AG09319 (cell line): Measurements from ENCODE around the gene CALCOCO2.
"Not testable (repeated sequence)": the region's sequence is repeated elsewhere in the genome, so short reads cannot be mapped to it uniquely, and the experiment has no call there.

Experiments
- DNase-seq: peaks from one replicate; pipeline ENCODE4 v3.0.0-alpha.2; 2010; ENCODE audit warnings: low read depth; ENCODE audit errors: extremely low read depth
- TF ChIP-seq, protein P1 (sequence below): IDR thresholded peaks from 2 replicates; pipeline ENCODE4 v1.5.1; 2011; ENCODE audit warnings: low read depth, mild to moderate bottlenecking, inconsistent platforms, low read length, moderate library complexity

The CALCOCO2 gene

DNA sequence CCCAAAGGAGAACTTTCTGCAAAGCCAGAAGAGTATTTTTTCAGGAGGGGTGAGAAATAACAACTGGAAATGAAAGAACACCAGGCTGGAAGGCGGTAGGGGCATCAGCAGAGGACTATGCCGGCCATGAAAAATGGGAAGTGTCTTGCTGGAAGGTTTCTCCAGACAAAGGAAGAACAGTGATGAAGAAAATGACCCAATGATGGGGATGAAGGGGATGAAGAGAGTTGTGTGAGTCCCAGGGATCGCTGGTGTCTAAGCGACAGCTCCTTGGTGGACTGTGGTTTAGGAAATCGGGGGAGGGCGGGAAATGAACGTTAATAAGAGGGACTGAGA is 14.4 kb upstream of the CALCOCO2 start:
- no peak for DNase-seq
- TF ChIP-seq, protein P1, sequence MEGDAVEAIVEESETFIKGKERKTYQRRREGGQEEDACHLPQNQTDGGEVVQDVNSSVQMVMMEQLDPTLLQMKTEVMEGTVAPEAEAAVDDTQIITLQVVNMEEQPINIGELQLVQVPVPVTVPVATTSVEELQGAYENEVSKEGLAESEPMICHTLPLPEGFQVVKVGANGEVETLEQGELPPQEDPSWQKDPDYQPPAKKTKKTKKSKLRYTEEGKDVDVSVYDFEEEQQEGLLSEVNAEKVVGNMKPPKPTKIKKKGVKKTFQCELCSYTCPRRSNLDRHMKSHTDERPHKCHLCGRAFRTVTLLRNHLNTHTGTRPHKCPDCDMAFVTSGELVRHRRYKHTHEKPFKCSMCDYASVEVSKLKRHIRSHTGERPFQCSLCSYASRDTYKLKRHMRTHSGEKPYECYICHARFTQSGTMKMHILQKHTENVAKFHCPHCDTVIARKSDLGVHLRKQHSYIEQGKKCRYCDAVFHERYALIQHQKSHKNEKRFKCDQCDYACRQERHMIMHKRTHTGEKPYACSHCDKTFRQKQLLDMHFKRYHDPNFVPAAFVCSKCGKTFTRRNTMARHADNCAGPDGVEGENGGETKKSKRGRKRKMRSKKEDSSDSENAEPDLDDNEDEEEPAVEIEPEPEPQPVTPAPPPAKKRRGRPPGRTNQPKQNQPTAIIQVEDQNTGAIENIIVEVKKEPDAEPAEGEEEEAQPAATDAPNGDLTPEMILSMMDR = no peak

DNA sequence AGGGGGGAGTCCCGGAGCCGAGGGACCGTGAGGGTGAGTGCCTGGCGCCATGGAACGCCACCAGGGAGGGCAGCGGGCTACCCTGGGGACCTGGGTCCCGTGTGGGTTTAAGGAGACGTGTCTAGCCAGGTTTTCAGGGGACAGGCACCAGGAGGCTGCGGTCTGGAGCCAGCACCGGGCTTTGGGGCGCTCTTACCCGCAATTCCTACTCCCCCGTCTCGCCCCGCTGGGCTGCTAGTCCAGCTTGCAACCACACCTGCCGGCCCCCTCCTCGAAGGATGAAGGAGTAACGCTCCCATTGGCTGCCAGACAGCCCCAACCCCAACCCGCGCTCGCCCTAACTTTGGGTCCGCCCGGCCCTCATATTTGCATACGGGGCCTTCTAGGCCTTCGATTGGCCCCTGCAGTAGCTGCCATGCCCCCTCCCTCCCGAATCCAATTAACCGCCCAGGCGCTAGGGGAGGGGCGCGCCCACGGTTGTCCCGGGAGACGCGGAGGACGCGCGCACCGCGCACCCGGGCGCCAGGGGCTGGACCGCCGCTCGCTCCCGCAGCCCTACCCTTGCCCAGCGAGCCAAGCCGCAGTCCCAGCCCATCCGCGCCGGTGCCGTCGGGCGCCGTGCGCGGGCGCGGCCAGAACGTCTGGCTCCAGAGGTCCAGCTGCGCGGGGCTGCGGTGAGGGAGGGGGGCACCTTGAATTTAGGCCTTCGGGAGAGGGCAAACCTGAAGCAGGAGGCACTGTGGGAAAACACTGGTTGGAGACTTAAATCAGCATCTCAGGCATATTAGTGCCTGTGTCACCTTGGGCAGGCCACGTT is 13.9 kb upstream of the CALCOCO2 start, which contains the start of gene TTLL6:
Gene TTLL6 (minus strand): TSS at position 456 of the 817 bp plus-strand sequence. CDS start 157 bp downstream, at position 299.
- TF ChIP-seq, protein P1 = no peak
- DNase-seq = no peak

DNA sequence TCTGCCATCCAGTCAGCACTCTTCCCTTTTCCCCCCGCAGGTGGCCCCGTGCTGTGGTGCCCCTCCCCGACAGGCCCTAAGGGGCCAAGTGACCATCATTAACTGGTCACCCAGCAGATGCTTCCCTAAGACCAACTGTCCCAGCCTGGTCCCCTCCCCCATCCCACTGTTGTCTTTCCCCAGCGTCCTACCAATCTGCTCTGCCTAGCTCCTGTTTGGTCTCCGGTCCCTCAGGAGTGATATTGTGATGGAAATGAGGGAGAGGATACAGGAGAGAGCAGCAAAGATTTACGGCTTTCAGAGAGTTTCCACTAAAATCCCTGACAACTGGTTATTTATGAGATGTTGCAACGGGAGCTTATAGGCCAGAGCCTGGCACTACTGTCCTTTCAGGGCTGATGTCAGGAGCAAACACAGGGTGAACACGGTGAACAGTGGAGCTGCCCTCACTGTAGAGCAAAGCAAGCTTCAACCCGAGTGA is 12.4 kb upstream of the CALCOCO2 start:
- no peak for DNase-seq
- TF ChIP-seq, protein P1 = no peak

DNA sequence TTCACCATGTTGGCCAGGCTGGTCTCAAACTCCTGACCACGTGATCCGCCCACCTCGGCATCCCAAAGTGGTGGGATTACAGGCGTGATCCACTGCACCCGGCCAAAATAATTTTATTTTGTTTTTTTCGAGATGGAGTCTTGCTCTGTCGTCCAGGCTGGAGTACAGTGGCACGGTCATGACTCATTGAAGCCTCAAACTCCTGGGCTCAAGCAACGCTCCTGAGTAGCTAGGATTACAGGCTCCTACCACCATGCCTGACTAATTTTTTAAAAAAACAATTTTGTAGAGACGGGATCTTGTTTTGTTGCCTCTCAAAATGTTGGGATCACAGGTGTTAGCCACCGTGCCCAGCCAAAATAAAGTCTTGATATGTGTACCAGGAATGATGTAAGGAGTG is 11.4 kb upstream of the CALCOCO2 start:
- no peak for DNase-seq
- TF ChIP-seq, protein P1 = no peak

DNA sequence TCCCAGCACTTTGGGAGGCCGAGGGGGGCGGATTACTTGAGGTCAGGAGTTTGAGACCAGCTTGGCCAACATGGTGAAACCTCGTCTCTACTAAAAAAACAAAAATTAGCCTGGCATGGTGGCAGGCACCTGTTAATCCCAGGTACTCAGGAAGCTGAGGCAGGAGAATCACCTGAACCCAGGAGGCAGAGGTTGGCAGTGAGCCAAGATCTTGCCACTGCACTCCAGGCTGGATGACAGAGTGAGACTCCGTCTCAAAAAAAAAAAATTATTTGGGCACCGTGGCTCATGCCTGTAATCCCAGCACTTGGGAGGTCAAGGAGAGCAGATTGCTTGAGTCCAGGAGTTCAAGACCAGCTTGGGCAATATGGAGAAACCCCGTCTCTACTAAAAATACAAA is 9.9 kb upstream of the CALCOCO2 start:
- DNase-seq = not testable (repeated sequence)

DNA sequence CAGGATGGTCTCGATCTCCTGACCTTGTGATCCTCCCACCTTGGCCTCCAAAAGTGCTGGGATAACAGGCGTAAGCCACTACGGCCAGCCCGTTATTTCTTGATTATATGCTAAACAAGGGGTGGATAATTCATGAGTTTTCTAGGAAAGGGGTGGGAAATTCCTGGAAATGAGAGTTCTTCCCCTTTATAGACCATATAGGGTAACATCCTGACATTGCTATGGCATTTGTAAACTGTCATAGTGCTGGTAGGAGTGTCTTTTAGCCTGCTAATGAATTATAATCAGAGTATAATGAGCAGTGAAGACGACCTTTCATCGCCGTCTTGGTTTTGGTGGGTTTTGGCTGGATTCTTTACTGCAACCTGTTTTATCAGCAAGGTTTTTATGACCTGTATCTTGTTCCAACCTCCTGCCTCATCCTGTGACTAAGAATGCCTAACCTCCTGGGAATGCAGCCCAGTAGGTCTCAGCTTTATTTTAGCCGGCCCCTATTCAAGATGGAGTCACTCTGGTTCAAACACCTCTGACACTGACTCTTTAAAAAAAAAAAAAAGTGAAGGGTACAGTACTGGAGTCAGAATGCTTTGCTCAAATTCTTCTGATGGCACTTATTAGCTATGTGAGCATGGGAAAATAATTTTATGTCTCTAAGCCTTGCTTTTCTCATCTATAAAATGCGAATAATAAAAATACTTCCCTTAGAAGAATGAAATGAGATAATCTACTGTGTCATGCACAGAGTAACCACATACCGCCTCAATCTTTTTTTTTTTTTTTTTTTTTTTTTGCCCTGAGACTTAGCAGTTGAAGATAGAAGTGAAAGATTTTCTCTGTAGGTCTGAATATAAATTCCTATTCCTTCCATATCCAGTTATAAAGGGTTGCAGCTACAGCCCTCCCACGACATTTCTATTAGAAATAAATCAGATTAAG is 5.1 kb upstream of the CALCOCO2 start:
- no peak for DNase-seq
- TF ChIP-seq, protein P1 = no peak

DNA sequence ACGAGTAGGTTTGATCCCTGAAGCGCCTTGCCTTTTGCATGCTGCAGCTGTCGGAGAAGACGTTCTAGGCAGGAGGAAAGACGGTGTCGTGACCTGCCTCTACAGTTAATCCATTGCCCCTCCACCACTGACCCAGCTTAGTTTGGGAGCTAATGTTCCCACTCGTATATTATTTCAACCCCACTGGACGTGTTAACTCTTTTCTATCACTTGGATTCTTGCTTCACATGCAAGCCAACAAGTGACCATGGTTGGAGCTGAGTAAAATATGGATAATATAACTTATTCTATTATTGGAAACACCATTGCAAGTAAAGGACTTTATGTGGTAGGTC is 681 bp downstream of the CALCOCO2 start:
- DNase-seq = no peak
- TF ChIP-seq, protein P1 = no peak
